ENCODE data around the gene WWOX.

WWOX gene

GRCh38 chr16:78535098-78535497, 435.6 kb downstream of the WWOX start:
- DNase-seq (ENCODE audit: low read depth): no peak
- H3K4me3 ChIP-seq (ENCODE audit: low read depth, low read length): no peak overlapping the region
- TF ChIP-seq MAX (IDR thresholded peaks at IDR 0.05; ENCODE audit: low read depth, low read length): no peak
- TF ChIP-seq MYC (IDR thresholded peaks at IDR 0.05; ENCODE audit: low read depth, low read length): no peak

GRCh38 chr16:78537511-78537910, 438.1 kb downstream of the WWOX start:
- no peak for DNase-seq (ENCODE audit: low read depth)
- H3K4me3 ChIP-seq (ENCODE audit: low read depth, low read length): no peak overlapping the region
- TF ChIP-seq MYC (IDR thresholded peaks at IDR 0.05; ENCODE audit: low read depth, low read length): no peak
- no peak for TF ChIP-seq POLR2A (IDR thresholded peaks at IDR 0.05; ENCODE audit: extremely low read depth, insufficient read length)
- TF ChIP-seq CTCF (IDR thresholded peaks at IDR 0.05; ENCODE audit: low read depth, low read length): no peak
- TF ChIP-seq MAX (IDR thresholded peaks at IDR 0.05; ENCODE audit: low read depth, low read length): no peak

- no peak overlapping the region for H3K4me3 ChIP-seq (ENCODE audit: low read depth, low read length)
- DNase-seq (ENCODE audit: low read depth): no peak
- TF ChIP-seq MYC (IDR thresholded peaks at IDR 0.05; ENCODE audit: low read depth, low read length) (no peak), POLR2A (IDR thresholded peaks at IDR 0.05; ENCODE audit: extremely low read depth, insufficient read length) (no peak), MAX (IDR thresholded peaks at IDR 0.05; ENCODE audit: low read depth, low read length) (no peak), CTCF (IDR thresholded peaks at IDR 0.05; ENCODE audit: low read depth, low read length) (no peak)
These were observed 438.8 kb downstream of the WWOX start for GRCh38 chr16:78538292-78538691.

- DNase-seq (ENCODE audit: low read depth): peak; percentile 59
- TF ChIP-seq MYC (IDR thresholded peaks at IDR 0.05; ENCODE audit: low read depth, low read length) (no peak), POLR2A (IDR thresholded peaks at IDR 0.05; ENCODE audit: extremely low read depth, insufficient read length) (no peak), MAX (IDR thresholded peaks at IDR 0.05; ENCODE audit: low read depth, low read length) (no peak), CTCF (IDR thresholded peaks at IDR 0.05; ENCODE audit: low read depth, low read length) (no peak)
These were observed 439.5 kb downstream of the WWOX start for GRCh38 chr16:78538919-78539318.

GRCh38 chr16:78542419-78542818, 443.0 kb downstream of the WWOX start:
- no peak for DNase-seq (ENCODE audit: low read depth)
- H3K4me3 ChIP-seq (ENCODE audit: low read depth, low read length): no peak overlapping the region
- TF ChIP-seq MAX (IDR thresholded peaks at IDR 0.05; ENCODE audit: low read depth, low read length) (no peak), CTCF (IDR thresholded peaks at IDR 0.05; ENCODE audit: low read depth, low read length) (no peak), POLR2A (IDR thresholded peaks at IDR 0.05; ENCODE audit: extremely low read depth, insufficient read length) (no peak), MYC (IDR thresholded peaks at IDR 0.05; ENCODE audit: low read depth, low read length) (no peak)

More at GRCh38 chr16:78538919-78539318, 439.5 kb downstream of the WWOX start:
- no peak overlapping the region for H3K4me3 ChIP-seq (ENCODE audit: low read depth, low read length)

GRCh38 chr16:78543023-78543422, 443.6 kb downstream of the WWOX start:
- H3K4me3 ChIP-seq (ENCODE audit: low read depth, low read length): no peak overlapping the region
- DNase-seq (ENCODE audit: low read depth): peak; percentile 25
- no peak for TF ChIP-seq MYC (IDR thresholded peaks at IDR 0.05; ENCODE audit: low read depth, low read length)
- TF ChIP-seq POLR2A (IDR thresholded peaks at IDR 0.05; ENCODE audit: extremely low read depth, insufficient read length): no peak
- no peak for TF ChIP-seq CTCF (IDR thresholded peaks at IDR 0.05; ENCODE audit: low read depth, low read length)
- no peak for TF ChIP-seq MAX (IDR thresholded peaks at IDR 0.05; ENCODE audit: low read depth, low read length)

Measured in NB4 (cell line).